K562 (cell line): ENCODE results near the gene RNF126. TPM values are rescaled to one million over a fixed set of nuclear protein-coding genes. Genes with fewer than 3 reads are reported as not detected.
A peak's percentile ranks its signal among the peaks of the same experiment; 100 is the strongest.

Experiments used
- ATAC-seq: fragments of 200-7000 bp; cut with Tn5 transposase; 3 replicates; pipeline ENCODE4 v1.9.1; 2020; ENCODE audit warnings: moderate library complexity
- BruUV-seq: library from RNA; stranded (reverse); fragments of 400-500 nt; replicated peaks from 2 replicates; lab custom pipeline; 2021; lab: Mats Ljungman, UMichigan
- CTCF ChIA-PET: fragments of 300-600 bp; formaldehyde crosslinking; extraction: SDS; loops from one replicate; lab custom pipeline; 2021; ENCODE audit warnings: low intra/inter-chr PET ratio; lab: Yijun Ruan, JAX
- POLR2A ChIA-PET: fragments of 300-600, 350-650 bp; sonication (Branson Sonifier 250); formaldehyde crosslinking; extraction: SDS; loops from one replicate; lab custom pipeline; 2021; ENCODE audit warnings: antibody characterized with exemption, inconsistent platforms; lab: Yijun Ruan, JAX
- DNase-seq, 4 experiments: peaks; one replicate each; pipeline versions ENCODE4 v3.0.0 to v3.0.0-alpha.2; 2011 to 2018; ENCODE audit warnings: low spot score in 3 of 4, mixed read lengths in 3 of 4; ENCODE audit errors: extremely low read depth in 1 of 4
- FAIRE-seq: peaks from 2 replicates; lab custom pipeline; 2011; peaks lifted over from hg19 to GRCh38; lab: Jason Lieb, UNC
- H2AFZ ChIP-seq: 2 replicates; pipeline ENCODE4 v1.6.0; 2011; ENCODE audit warnings: low read depth, low read length, control low read depth, inconsistent platforms
- H3K27ac ChIP-seq: fragments of 200-600 bp; 3 replicates; pipeline ENCODE4 v1.8.0; 2011; ENCODE audit warnings: low read depth, mild to moderate bottlenecking, control low read depth, inconsistent platforms, low read length, moderate library complexity, mixed read lengths; ENCODE audit errors: extremely low read depth
- H3K27me3 ChIP-seq, 2 experiments: fragments of 300-600 bp in 1 of 2; 2 replicates in 1 of 2; 3 replicates in 1 of 2; pipeline versions ENCODE4 v1.6.0 to v1.8.0; 2011; ENCODE audit warnings: inconsistent platforms in 2 of 2, low read length in 2 of 2, mild to moderate bottlenecking in 1 of 2, mixed read lengths in 1 of 2, moderate library complexity in 1 of 2; ENCODE audit not compliant: control insufficient read depth in 2 of 2, insufficient read depth in 2 of 2
- H3K36me3 ChIP-seq: fragments of 300-600 bp; 3 replicates; pipeline ENCODE4 v1.8.0; 2011; ENCODE audit warnings: mild to moderate bottlenecking, low read length, inconsistent platforms; ENCODE audit not compliant: control insufficient read depth, insufficient read depth
- H3K4me1 ChIP-seq, 2 experiments: fragments of 200-600 bp in 1 of 2; replicated peaks in 1 of 2; 2 replicates in 1 of 2; 3 replicates in 1 of 2; pipeline versions ENCODE4 v1.5.1 to v1.8.0; 2011; ENCODE audit warnings: inconsistent platforms in 2 of 2, low read length in 2 of 2, mild to moderate bottlenecking in 1 of 2, mixed read lengths in 1 of 2, moderate library complexity in 1 of 2; ENCODE audit not compliant: control insufficient read depth in 2 of 2, insufficient read depth in 2 of 2
- H3K4me2 ChIP-seq: 2 replicates; pipeline ENCODE4 v1.6.1; 2011; ENCODE audit warnings: low read length, control low read depth, inconsistent platforms, mixed read lengths; ENCODE audit not compliant: insufficient read depth
- H3K4me3 ChIP-seq: fragments of 200-600 bp; sonication (generic), shearing (Covaris generic); 2 replicates; pipeline ENCODE4 v1.5.1; 2016; ENCODE audit warnings: control low read depth, inconsistent platforms
- H3K79me2 ChIP-seq: fragments of 200-600 bp; 3 replicates; pipeline ENCODE4 v1.8.0; 2011; ENCODE audit warnings: low read length, inconsistent platforms; ENCODE audit not compliant: control insufficient read depth, insufficient read depth
- H3K9ac ChIP-seq, 2 experiments: 2 replicates each; pipeline versions ENCODE4 v1.6.0 to v1.6.1; 2011; ENCODE audit warnings: low read depth in 2 of 2, low read length in 2 of 2, control low read depth in 1 of 2, inconsistent platforms in 1 of 2, mild to moderate bottlenecking in 1 of 2, mixed read lengths in 1 of 2; ENCODE audit not compliant: insufficient read depth in 1 of 2
- H3K9me1 ChIP-seq: one replicate; pipeline ENCODE4 v1.6.0; 2011; ENCODE audit warnings: inconsistent platforms, mild to moderate bottlenecking, low read length, moderate library complexity; ENCODE audit not compliant: control insufficient read depth, insufficient read depth
- H3K9me3 ChIP-seq: replicated peaks from 2 replicates; pipeline ENCODE4 v1.5.1; 2011; ENCODE audit warnings: low read depth, low read length, inconsistent platforms; ENCODE audit not compliant: control insufficient read depth, insufficient read depth
- H4K20me1 ChIP-seq: replicated peaks from 2 replicates; pipeline ENCODE4 v1.6.1; 2011; ENCODE audit warnings: low read length, inconsistent platforms, mixed read lengths; ENCODE audit not compliant: control insufficient read depth, insufficient read depth
- BCOR ChIP-seq: fragments of 450-650 bp; IDR thresholded peaks from 2 replicates; pipeline ENCODE4 v1.6.1; 2016
- NONO ChIP-seq, 2 experiments: fragments of 200-400 bp in 1 of 2; fragments of 450-650 bp in 1 of 2; formaldehyde crosslinking in 1 of 2; IDR thresholded peaks; 2 replicates each; pipeline ENCODE4 v1.6.1; 2017; ENCODE audit warnings: low read depth in 2 of 2, mild to moderate bottlenecking in 2 of 2, moderate library complexity in 2 of 2, low read length in 1 of 2
- PKNOX1 ChIP-seq: fragments of 450-650 bp; IDR thresholded peaks from 2 replicates; pipeline ENCODE4 v1.6.1; 2016
- RNF2 ChIP-seq: sonication (generic); IDR thresholded peaks from 2 replicates; pipeline ENCODE4 v1.6.1; 2016
- WHSC1 ChIP-seq: IDR thresholded peaks from one replicate; pipeline ENCODE4 v1.6.1; 2012; ENCODE audit warnings: low read length, control low read depth, inconsistent platforms
- ZBTB33 ChIP-seq: sonication (generic); formaldehyde crosslinking; IDR thresholded peaks from 2 replicates; pipeline ENCODE4 v1.8.1; 2023; ENCODE audit warnings: mild to moderate bottlenecking, missing genetic modification reagents
- ZKSCAN8 ChIP-seq: fragments of 200-800 bp; sonication (Bioruptor generic); IDR thresholded peaks from 2 replicates; pipeline ENCODE4 v1.6.1; 2016; ENCODE audit warnings: missing genetic modification characterization, missing compliant biosample characterization
- WGBS: fragments of 100-300 bp; shearing (Covaris generic); methylation state at CpG from one replicate; pipeline ENCODE4 v1.1.6; 2016; ENCODE audit warnings: low coverage, mixed read lengths; ENCODE audit not compliant: insufficient coverage; ENCODE audit errors: missing lambda C conversion rate; 5-methylcytosine and 5-hydroxymethylcytosine counted together
- in situ Hi-C: fragments of 300-500 bp; cut with MboI; formaldehyde crosslinking; loops from 4 replicates; pipeline ENCODE4 v1.15.0; 2018; ENCODE audit warnings: inconsistent platforms, mixed read lengths
- intact Hi-C: fragments of 100-400 bp; cut with micrococcal nuclease; formaldehyde crosslinking; loops from 2 replicates; pipeline ENCODE4 v1.14.2; 2022
- polyA plus RNA-seq, 8 experiments: library from polyadenylated mRNA; depleted of rRNA in 4 of 8; stranded (reverse) in 5 of 8; unstranded in 3 of 8; fragments of >200 nt; fragmentation: Nextera tagmentation in 2 of 8; fragmentation: Illumina TruSeq in 1 of 8; extraction: Ambion mirVana in 2 of 8; extraction: Trizol in 1 of 8; gene quantifications; 2 replicates each; pipeline versions ENCODE4 v1.2.1 to v1.2.3, GENCODE V29; 2011 to 2014; ENCODE audit warnings: inconsistent platforms in 1 of 8, missing spikeins in 1 of 8
- total RNA-seq, 7 experiments: library from RNA; depleted of rRNA in 6 of 7; stranded (reverse); fragments of >200 nt in 6 of 7; fragmentation: Illumina TruSeq in 2 of 7; extraction: Trizol in 2 of 7; gene quantifications; 2 replicates each; pipeline versions ENCODE4 v1.2.1 to v1.2.3, GENCODE V29; 2011 to 2021; ENCODE audit warnings: low replicate concordance in 1 of 7

RNF126 gene
- total and polyA plus RNA-seq, 9 of the 15 experiments (the other 6 are each of a cell fraction or from before 2014, with no cell fraction given), result 0.27 to 101 (median 12.3) TPM

GRCh38 chr19:615619-616018 is 47.4 kb downstream of the RNF126 start:
- H3K9me1 ChIP-seq, result no peaks in the 10 kb centered on the region
- no peak overlapping the region for H3K4me2 ChIP-seq
- no peaks in the 10 kb centered on the region for H4K20me1 ChIP-seq
- H3K9ac ChIP-seq, result no peak overlapping the region
- H3K4me3 ChIP-seq, result no peak overlapping the region
- BruUV-seq, result no TSS peak
- no peak overlapping the region for H3K27ac ChIP-seq
- 92% methylated on average over 15 of the region's 33 CpGs for WGBS
- no peaks in the 10 kb centered on the region for H3K27me3 ChIP-seq
- peaks cover 64% of the 10 kb centered on the region; the same call in 2 of the 3 replicates for H3K36me3 ChIP-seq
- H3K4me1 ChIP-seq, result peaks cover 10 to 27% of the 10 kb centered on the region in 2 experiments
- FAIRE-seq (no peak), ATAC-seq (no peak), DNase-seq (no peak)
- ChIA-PET POLR2A (no interaction called here), CTCF (no interaction called here)
- no peaks in the 10 kb centered on the region; the same call in 1 of the 2 replicates for H3K9me3 ChIP-seq
- TF ChIP-seq WHSC1, result no peak
- no peak for TF ChIP-seq NONO (IDR thresholded peaks at IDR 0.05; ENCODE audit: low read depth in 2 of 2, low read length in 1 of 2)
- peak; percentile 45; the same call in 1 of the 2 replicates for TF ChIP-seq BCOR
- no peak for TF ChIP-seq RNF2
- peak; percentile 97 for TF ChIP-seq ZKSCAN8 (CRISPR knock-in tag)
- peak; percentile 95 for TF ChIP-seq ZBTB33
- TF ChIP-seq PKNOX1, result no peak
- no peak overlapping the region for H2AFZ ChIP-seq
- H3K79me2 ChIP-seq, result no peaks in the 10 kb centered on the region
- intact Hi-C loops (no loop called here), in situ Hi-C loops (no loop called here)
